GM12874 (cell line): ENCODE data around the gene ALG13.

Experiments used
- CTCF ChIP-seq: IDR thresholded peaks from 2 replicates; pipeline ENCODE4 v1.5.1; 2011; ENCODE audit warnings: low read depth, mild to moderate bottlenecking, control low read depth, low read length, moderate library complexity; ENCODE audit not compliant: insufficient read depth

The ALG13 gene

GRCh38 chrX:111719426-111720210, 38.6 kb downstream of the ALG13 start:
- TF ChIP-seq CTCF: no peak

- no peak for TF ChIP-seq CTCF
These were observed 47.1 kb downstream of the ALG13 start for GRCh38 chrX:111728096-111728495.

- TF ChIP-seq CTCF: no peak
These were observed 50.4 kb downstream of the ALG13 start for GRCh38 chrX:111731351-111731750.

GRCh38 chrX:111736571-111736970, 55.6 kb downstream of the ALG13 start:
- no peak for TF ChIP-seq CTCF

- no peak for TF ChIP-seq CTCF
These were observed 61.0 kb downstream of the ALG13 start for GRCh38 chrX:111742018-111742417.

- no peak for TF ChIP-seq CTCF
These were observed 62.3 kb downstream of the ALG13 start for GRCh38 chrX:111743316-111743715.

- TF ChIP-seq CTCF: no peak
These were observed 75.5 kb downstream of the ALG13 start for GRCh38 chrX:111756486-111756885.
